Large intestine (tissue), 3 donors: ENCODE results near the gene CDH12. TPM values are rescaled to one million over a fixed set of nuclear protein-coding genes. Genes with fewer than 3 reads are reported as not detected.

ENCODE experiments used
- DNase-seq, 2 donors: peaks; one replicate each; pipeline versions ENCODE4 v3.0.0 to v3.0.0-alpha.2; 2013
- H3K27ac ChIP-seq: one replicate; pipeline ENCODE4 v1.5.1; 2013; ENCODE audit warnings: low read length
- H3K27me3 ChIP-seq: 2 replicates; pipeline ENCODE4 v1.6.1; 2013; ENCODE audit warnings: low read length; ENCODE audit not compliant: control insufficient read depth, insufficient read depth
- H3K36me3 ChIP-seq: 2 replicates; pipeline ENCODE4 v1.6.1; 2013; ENCODE audit warnings: low read length; ENCODE audit not compliant: control insufficient read depth, insufficient read depth
- H3K4me1 ChIP-seq: one replicate; pipeline ENCODE4 v1.6.1; 2013; ENCODE audit warnings: low read length; ENCODE audit not compliant: control insufficient read depth, insufficient read depth
- H3K4me3 ChIP-seq: one replicate; pipeline ENCODE4 v1.5.1; 2013; ENCODE audit warnings: low read length
- H3K9me3 ChIP-seq: one replicate; pipeline ENCODE4 v1.6.1; 2013; ENCODE audit warnings: mild to moderate bottlenecking, low read depth, low read length, moderate library complexity; ENCODE audit not compliant: control insufficient read depth
- WGBS: methylation state at CpG from one replicate; pipeline ENCODE4 v1.1.5; 2013; ENCODE audit warnings: low lambda C conversion rate; ENCODE audit not compliant: insufficient coverage; 5-methylcytosine and 5-hydroxymethylcytosine counted together
- polyA plus RNA-seq: library from polyadenylated mRNA; unstranded; fragments of 120-200 nt; gene quantifications from one replicate; pipeline ENCODE4 v1.2.1, GENCODE V29; 2013

The CDH12 gene
- polyA plus RNA-seq, 1 donor, result 1.1 TPM

- H3K9me3 ChIP-seq, result no peaks in the 10 kb centered on the region
- H3K36me3 ChIP-seq, result no peaks in the 10 kb centered on the region
- DNase-seq, result no peak
- no peaks in the 10 kb centered on the region for H3K4me1 ChIP-seq
- no peak overlapping the region for H3K4me3 ChIP-seq
- no peaks in the 10 kb centered on the region for H3K27me3 ChIP-seq
- 100% methylated on average over 1 of the region's 4 CpGs for WGBS
- no peak overlapping the region for H3K27ac ChIP-seq
Observed at GRCh38 chr5:22669345-22669744, 183.8 kb downstream of the CDH12 start.

GRCh38 chr5:22665801-22666200 lies 187.3 kb downstream of the CDH12 start:
- Histone ChIP-seq H3K9me3 (no peaks in the 10 kb centered on the region), H3K4me1 (no peaks in the 10 kb centered on the region), H3K27ac (no peak overlapping the region), H3K27me3 (no peaks in the 10 kb centered on the region), H3K4me3 (no peak overlapping the region), H3K36me3 (no peaks in the 10 kb centered on the region)
- WGBS, result 80% methylated on average over 1 of the region's 2 CpGs
- DNase-seq, result no peak

GRCh38 chr5:22663134-22663533 lies 190.0 kb downstream of the CDH12 start:
- no peaks in the 10 kb centered on the region for H3K27me3 ChIP-seq
- H3K4me1 ChIP-seq, result no peaks in the 10 kb centered on the region
- WGBS, result no CpG with 5 or more reads among the region's 2 CpGs
- DNase-seq, result no peak
- no peak overlapping the region for H3K27ac ChIP-seq
- H3K4me3 ChIP-seq, result no peak overlapping the region
- no peaks in the 10 kb centered on the region for H3K9me3 ChIP-seq
- H3K36me3 ChIP-seq, result no peaks in the 10 kb centered on the region

- no peaks in the 10 kb centered on the region for H3K9me3 ChIP-seq
- WGBS, result 36% methylated on average over 2 of the region's 3 CpGs
- H3K36me3 ChIP-seq, result no peaks in the 10 kb centered on the region
- H3K4me1 ChIP-seq, result no peaks in the 10 kb centered on the region
- no peak for DNase-seq
- H3K27me3 ChIP-seq, result no peaks in the 10 kb centered on the region
- no peak overlapping the region for H3K27ac ChIP-seq
- no peak overlapping the region for H3K4me3 ChIP-seq
Observed at GRCh38 chr5:22662391-22662790, 190.8 kb downstream of the CDH12 start.

GRCh38 chr5:22651355-22651754 lies 201.8 kb downstream of the CDH12 start:
- DNase-seq, result no peak
- Histone ChIP-seq H3K9me3 (no peaks in the 10 kb centered on the region), H3K36me3 (no peaks in the 10 kb centered on the region), H3K4me3 (no peak overlapping the region), H3K27me3 (no peaks in the 10 kb centered on the region), H3K27ac (no peak overlapping the region), H3K4me1 (no peaks in the 10 kb centered on the region)

GRCh38 chr5:22650511-22650910 lies 202.6 kb downstream of the CDH12 start:
- no peaks in the 10 kb centered on the region for H3K27me3 ChIP-seq

GRCh38 chr5:22649074-22649473 lies 204.1 kb downstream of the CDH12 start:
- Histone ChIP-seq H3K4me3 (no peak overlapping the region), H3K4me1 (no peaks in the 10 kb centered on the region), H3K9me3 (no peaks in the 10 kb centered on the region), H3K36me3 (no peaks in the 10 kb centered on the region), H3K27ac (no peak overlapping the region), H3K27me3 (no peaks in the 10 kb centered on the region)
- no CpG with 5 or more reads among the region's 1 CpG for WGBS
- DNase-seq, result no peak

More at GRCh38 chr5:22650511-22650910, 202.6 kb downstream of the CDH12 start:
- H3K36me3 ChIP-seq, result no peaks in the 10 kb centered on the region
- WGBS, result no CpG with 5 or more reads among the region's 2 CpGs
- H3K4me1 ChIP-seq, result no peaks in the 10 kb centered on the region
- no peak overlapping the region for H3K4me3 ChIP-seq
- no peaks in the 10 kb centered on the region for H3K9me3 ChIP-seq
- H3K27ac ChIP-seq, result no peak overlapping the region
- DNase-seq, result no peak

GRCh38 chr5:22644859-22645258 lies 208.3 kb downstream of the CDH12 start:
- no peaks in the 10 kb centered on the region for H3K36me3 ChIP-seq
- no peaks in the 10 kb centered on the region for H3K27me3 ChIP-seq
- no peak overlapping the region for H3K27ac ChIP-seq
- H3K9me3 ChIP-seq, result no peaks in the 10 kb centered on the region
- no peak for DNase-seq
- H3K4me1 ChIP-seq, result no peaks in the 10 kb centered on the region
- 100% methylated on average over 1 of the region's 1 CpG for WGBS
- H3K4me3 ChIP-seq, result no peak overlapping the region

GRCh38 chr5:22643356-22643755 lies 209.8 kb downstream of the CDH12 start:
- Histone ChIP-seq H3K27ac (no peak overlapping the region), H3K4me3 (no peak overlapping the region), H3K27me3 (no peaks in the 10 kb centered on the region), H3K36me3 (no peaks in the 10 kb centered on the region), H3K9me3 (no peaks in the 10 kb centered on the region), H3K4me1 (no peaks in the 10 kb centered on the region)
- DNase-seq, result no peak
- 50% methylated on average over 2 of the region's 2 CpGs for WGBS

GRCh38 chr5:22631683-22632082 lies 221.5 kb downstream of the CDH12 start:
- H3K27ac ChIP-seq, result no peak overlapping the region
- H3K4me3 ChIP-seq, result no peak overlapping the region
- DNase-seq, result no peak
- H3K36me3 ChIP-seq, result no peaks in the 10 kb centered on the region
- no CpG with 5 or more reads among the region's 3 CpGs for whole genome bisulfite sequencing
- H3K4me1 ChIP-seq, result no peaks in the 10 kb centered on the region
- H3K9me3 ChIP-seq, result no peaks in the 10 kb centered on the region
- no peaks in the 10 kb centered on the region for H3K27me3 ChIP-seq

GRCh38 chr5:22627029-22627428 lies 226.1 kb downstream of the CDH12 start:
- H3K27ac ChIP-seq, result no peak overlapping the region
- H3K4me3 ChIP-seq, result no peak overlapping the region
- no peak for DNase-seq
- no peaks in the 10 kb centered on the region for H3K4me1 ChIP-seq
- H3K9me3 ChIP-seq, result no peaks in the 10 kb centered on the region
- no peaks in the 10 kb centered on the region for H3K36me3 ChIP-seq
- no peaks in the 10 kb centered on the region for H3K27me3 ChIP-seq
- WGBS, result 86% methylated on average over 4 of the region's 4 CpGs
